DMS153 (cell line): Measurements from ENCODE around the gene DOCK1.
A peak's percentile ranks its signal among the peaks of the same experiment; 100 is the strongest.

Experiments
- DNase-seq: peaks from one replicate; lab custom pipeline; 2025; lab: John Stamatoyannopoulos, UW

DOCK1 gene

GRCh38 chr10:127089446-127089845 lies 184.2 kb downstream of the DOCK1 start:
- no peak for DNase-seq

- peak; percentile 65 for DNase-seq
Measured at GRCh38 chr10:127090138-127090537, 184.9 kb downstream of the DOCK1 start.

DNA sequence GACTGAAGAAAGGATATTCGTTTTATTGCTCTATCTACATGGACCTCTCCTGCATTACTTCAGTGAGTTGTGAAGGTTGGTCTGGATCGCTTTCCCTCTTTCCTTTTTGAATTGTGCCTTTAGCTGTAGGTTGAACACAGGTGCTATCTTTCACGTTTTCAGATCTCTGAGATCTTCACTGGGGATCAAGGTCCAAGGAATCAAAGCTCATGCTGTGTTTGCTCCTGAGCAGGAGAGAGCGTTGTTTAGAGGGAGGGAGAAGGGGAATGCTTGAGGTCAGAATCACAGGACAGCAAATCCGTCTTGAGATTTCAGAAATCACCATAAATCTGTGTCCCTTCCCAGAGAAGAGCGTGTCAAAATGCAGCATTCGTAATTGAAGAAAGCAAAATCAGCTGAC lies 186.1 kb downstream of the DOCK1 start:
- DNase-seq, result no peak

GRCh38 chr10:127092916-127093315 lies 187.7 kb downstream of the DOCK1 start:
- no peak for DNase-seq

- DNase-seq, result no peak
Measured at GRCh38 chr10:127094984-127095383, 189.8 kb downstream of the DOCK1 start.

GRCh38 chr10:127100983-127101615 lies 195.9 kb downstream of the DOCK1 start:
- DNase-seq, result no peak

DNA sequence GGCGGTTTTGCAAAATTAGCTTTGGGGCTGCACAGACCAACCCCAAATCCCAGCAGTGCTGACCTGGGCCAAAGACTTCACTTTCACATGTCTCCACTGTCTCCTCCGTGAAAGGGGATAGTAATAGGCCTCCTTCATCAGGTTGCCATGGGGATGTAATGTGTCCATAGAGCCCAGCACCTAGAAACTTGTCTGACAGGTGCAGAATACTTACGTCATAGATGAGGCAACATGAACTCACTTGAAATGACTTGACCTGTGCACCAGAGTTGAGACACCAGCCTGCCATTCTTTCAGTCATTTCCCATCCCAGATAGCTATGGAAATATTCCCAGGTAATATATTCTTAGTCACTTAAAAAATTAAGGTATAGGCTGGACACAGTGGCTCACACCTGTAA lies 196.9 kb downstream of the DOCK1 start:
- DNase-seq, result no peak

GRCh38 chr10:127115100-127115499 lies 209.9 kb downstream of the DOCK1 start:
- DNase-seq, result no peak

GRCh38 chr10:127117125-127117524 lies 211.9 kb downstream of the DOCK1 start:
- no peak for DNase-seq

- DNase-seq, result no peak
Measured at GRCh38 chr10:127118034-127118433, 212.8 kb downstream of the DOCK1 start.

GRCh38 chr10:127119936-127120335 lies 214.7 kb downstream of the DOCK1 start:
- no peak for DNase-seq

DNA sequence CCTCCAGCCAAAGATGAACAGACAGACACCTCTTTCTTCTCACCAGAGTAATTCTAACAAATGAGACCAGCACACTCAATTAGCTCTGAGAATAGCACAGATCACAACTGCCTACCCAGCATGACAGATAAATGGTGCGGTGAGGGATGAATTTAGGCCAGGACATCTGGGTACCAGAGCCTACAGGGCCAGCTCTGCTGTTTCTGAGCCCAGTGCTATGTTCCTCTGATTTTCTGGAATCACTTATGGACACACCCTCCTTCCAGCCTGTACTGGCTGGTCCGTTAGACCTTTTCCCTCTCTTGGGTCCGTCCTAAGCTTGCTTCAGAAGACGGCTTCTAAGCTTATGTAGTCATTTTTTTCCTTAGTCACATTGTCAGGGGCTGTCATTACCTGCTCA lies 217.6 kb downstream of the DOCK1 start:
- DNase-seq, result no peak

- DNase-seq, result no peak
Measured at GRCh38 chr10:127123626-127124025, 218.4 kb downstream of the DOCK1 start.

GRCh38 chr10:127125331-127125730 lies 220.1 kb downstream of the DOCK1 start:
- DNase-seq, result no peak

- no peak for DNase-seq
Measured at GRCh38 chr10:127127822-127128221, 222.6 kb downstream of the DOCK1 start.

- DNase-seq, result no peak
Measured at GRCh38 chr10:127129104-127129503, 223.9 kb downstream of the DOCK1 start.

- DNase-seq, result peak; percentile 17
Measured at GRCh38 chr10:127132451-127132850, 227.2 kb downstream of the DOCK1 start.

DNA sequence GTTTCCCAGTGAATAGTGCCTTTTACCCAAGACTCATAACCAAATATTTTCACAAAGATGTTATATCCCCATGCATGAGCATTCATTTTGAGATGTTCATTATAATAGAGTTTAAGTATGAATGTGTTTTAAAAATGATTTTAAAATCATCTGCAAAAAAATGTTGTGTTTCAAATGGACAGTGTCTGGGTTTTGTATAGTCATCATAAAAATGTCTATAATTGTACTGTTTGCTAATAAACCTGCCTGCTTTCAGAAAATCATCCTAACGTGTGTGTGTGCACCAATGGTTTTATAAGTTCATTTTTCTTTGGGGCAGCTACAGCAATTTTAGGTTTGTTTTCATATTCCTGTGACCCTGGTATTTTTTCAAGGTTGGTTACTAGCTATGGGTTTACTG lies 228.0 kb downstream of the DOCK1 start:
- DNase-seq, result no peak

DNA sequence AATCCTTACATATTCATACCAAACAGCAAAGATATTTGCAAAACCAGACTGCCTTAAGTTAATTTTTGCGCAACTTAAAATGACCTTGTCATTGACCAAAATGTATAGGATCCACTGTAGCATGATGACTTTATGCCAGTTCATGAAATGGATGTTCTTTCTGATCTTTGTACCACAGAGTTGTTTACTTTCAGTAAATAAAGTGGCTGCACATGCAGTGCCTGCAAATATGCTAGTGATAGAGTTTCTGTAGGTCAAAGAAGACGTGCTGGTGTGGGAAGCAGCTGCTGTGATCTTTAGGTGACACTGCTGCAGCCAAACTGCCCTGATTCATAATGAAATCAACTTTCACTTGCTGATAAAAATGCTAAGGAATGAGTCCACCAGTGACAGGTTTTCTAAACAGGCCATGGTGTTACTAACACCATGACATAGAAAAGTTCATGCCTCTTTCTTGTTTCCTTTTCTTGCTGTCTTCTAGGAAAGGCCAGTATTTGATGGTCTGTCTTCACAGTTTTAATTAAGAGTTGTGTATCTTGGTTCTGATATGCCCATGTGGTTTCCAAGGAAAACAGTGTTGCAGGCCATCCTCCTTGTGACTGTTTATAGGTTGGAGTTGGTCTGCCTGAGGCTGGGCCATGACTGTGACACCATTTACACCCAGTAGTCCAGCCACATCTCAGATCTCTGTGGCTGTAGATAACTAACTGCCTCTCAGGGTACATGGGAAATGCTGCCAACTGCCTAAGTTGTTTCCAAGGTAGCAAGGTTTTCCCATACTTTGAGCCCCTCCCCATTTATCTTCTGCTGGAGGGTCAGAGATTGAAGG lies 228.7 kb downstream of the DOCK1 start:
- DNase-seq, result no peak

DNA sequence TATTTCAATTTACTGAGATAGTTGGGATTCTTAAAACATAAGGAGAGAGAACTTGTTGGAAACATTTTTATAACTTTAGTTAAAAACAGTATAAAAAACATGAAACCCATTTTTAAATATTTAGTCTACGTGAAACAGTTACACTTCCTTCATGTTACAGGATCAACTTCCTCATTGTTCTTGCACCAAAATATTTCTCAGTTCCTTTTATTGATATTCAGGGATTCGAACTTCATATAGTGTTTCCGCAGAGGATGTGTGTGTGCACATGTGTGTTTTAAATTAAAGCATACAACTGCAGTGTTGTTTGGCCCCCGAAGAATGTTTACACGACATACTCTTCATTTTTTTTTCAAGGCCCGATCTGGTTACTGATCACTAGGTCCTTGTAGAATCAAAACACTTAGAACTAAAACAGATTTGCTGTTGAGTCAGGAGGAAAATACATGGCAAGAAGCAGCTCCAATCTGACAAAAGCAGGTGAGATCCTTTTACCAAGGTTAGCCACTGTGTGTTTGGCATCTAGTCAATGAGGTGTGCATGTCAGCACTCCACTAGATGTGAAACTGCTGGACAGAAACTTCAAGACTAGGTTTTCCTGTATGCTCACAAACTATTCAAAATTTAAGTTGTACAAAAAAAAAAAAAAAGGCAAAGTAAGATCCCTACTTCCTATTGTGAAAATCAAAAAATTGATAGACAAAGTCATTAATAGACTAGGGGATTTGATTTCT lies 230.8 kb downstream of the DOCK1 start:
- no peak for DNase-seq

DNA sequence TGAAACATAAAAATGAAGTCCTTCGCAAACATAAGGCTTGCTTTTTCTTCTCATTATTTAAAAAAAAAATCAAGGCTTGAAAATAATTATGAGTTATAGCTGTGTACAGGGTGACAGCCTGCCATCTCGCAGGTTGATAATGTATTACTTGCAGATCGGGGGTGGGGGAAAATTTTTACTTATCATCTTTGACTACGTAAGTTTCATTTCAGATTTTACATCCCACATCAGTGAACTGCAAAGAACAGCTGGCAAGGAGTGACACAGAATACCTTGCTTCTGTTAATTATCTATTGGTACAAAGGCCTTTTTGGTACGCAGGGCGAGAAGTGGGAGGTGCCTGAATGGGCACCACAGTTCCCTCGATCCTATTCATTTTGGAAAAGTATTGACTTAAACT lies 232.2 kb downstream of the DOCK1 start:
- DNase-seq, result no peak

- no peak for DNase-seq
Measured at GRCh38 chr10:127142136-127142535, 236.9 kb downstream of the DOCK1 start.

- DNase-seq, result no peak
Measured at GRCh38 chr10:127142856-127143255, 237.6 kb downstream of the DOCK1 start.
